ENCODE measurements around the gene CTBS. TPM values are rescaled to one million over a fixed set of nuclear protein-coding genes. Genes with fewer than 3 reads are reported as not detected.
A peak's percentile ranks its signal among the peaks of the same experiment; 100 is the strongest.

The CTBS gene
- total RNA-seq, 4 donors from 2014 or later: 12.2 to 23.5 (median 16.4) TPM

DNA sequence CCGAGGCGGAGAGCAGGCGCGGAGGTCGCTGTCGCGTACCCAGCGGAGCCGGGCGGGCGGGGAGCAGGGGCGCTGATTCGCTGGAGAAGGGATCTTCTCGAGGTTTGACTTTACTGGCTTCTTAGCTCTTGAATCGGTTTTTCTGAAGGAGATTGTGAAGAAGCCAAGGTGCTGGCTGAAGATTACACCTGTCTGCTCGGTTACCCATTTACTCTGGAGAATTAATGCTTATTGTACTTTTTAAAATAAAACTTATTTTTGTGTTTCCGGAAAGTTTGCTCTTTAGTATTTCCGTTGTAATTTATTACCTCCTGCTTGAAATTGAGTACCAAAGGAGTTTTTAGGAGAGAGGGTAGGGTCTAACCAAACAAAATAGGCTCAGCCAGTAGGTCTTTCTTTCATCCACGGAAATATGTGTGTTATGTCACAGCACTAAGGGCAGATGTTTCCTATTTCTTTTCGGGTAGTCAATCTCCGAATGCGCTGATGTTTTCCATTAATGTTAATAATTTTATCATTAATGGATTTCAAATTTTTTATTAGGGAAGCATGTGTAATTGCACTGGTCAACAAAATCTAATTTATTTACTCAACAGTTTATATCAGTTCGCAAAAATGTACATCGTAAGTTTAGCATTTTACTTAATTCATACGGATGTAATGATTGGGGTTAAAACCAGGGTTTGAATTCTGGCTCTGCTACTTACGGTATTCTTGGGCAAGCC lies 67.3 kb downstream of the CTBS start:
- no peak for ATAC-seq (ENCODE audit: low FRiP score)
- DNase-seq (ENCODE audit: low spot score): no peak
- TF ChIP-seq, protein P1, sequence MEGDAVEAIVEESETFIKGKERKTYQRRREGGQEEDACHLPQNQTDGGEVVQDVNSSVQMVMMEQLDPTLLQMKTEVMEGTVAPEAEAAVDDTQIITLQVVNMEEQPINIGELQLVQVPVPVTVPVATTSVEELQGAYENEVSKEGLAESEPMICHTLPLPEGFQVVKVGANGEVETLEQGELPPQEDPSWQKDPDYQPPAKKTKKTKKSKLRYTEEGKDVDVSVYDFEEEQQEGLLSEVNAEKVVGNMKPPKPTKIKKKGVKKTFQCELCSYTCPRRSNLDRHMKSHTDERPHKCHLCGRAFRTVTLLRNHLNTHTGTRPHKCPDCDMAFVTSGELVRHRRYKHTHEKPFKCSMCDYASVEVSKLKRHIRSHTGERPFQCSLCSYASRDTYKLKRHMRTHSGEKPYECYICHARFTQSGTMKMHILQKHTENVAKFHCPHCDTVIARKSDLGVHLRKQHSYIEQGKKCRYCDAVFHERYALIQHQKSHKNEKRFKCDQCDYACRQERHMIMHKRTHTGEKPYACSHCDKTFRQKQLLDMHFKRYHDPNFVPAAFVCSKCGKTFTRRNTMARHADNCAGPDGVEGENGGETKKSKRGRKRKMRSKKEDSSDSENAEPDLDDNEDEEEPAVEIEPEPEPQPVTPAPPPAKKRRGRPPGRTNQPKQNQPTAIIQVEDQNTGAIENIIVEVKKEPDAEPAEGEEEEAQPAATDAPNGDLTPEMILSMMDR (IDR thresholded peaks at IDR 0.05): no peak

DNA sequence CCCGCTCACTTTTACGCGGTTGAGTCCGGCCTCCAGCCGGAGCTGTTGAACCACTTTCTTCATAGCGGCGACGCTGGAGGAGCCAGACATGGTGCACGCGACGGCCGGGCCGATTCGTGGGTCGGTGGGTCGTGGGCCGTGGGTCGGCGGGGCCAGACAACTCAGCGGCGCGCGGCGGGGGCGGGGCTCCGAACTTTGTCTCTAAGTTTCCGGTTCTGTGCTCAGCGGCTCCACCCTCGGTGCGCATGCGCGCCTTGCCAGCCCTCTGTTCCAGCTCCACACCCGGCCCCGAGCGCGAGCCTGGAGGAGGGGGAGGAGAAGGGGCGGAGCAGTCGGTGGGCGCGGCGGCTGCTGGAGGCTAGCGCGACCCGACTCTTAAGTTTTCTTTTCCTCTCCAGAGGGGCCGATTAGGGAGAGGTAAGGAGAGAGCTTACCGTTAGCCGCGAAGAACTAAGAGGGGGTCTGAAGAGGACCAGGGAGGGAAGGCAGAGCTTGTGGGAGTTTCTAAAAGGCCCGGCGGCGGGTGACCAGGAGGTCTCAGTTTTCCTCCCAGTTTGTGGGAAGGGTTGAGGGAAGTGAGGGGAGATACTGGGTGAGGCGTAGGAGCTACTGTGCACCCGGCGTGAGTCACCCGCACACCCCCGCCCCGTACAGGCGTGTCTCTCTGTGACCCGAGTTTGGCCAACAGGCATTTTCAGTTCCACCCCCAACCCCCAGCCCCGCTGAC lies 68.1 kb downstream of the CTBS start, which contains the start of the genes GNG5 and SPATA1:
GNG5 (minus strand) TSS at position 580 of the 727 bp plus-strand sequence; CDS start at position 90, 490 bp downstream.
SPATA1 (plus strand) TSS at position 385 of the 727 bp plus-strand sequence. CDS start 9,974 bp downstream, outside the sequence.
- ATAC-seq (ENCODE audit: low FRiP score): peak; percentile 97

DNA sequence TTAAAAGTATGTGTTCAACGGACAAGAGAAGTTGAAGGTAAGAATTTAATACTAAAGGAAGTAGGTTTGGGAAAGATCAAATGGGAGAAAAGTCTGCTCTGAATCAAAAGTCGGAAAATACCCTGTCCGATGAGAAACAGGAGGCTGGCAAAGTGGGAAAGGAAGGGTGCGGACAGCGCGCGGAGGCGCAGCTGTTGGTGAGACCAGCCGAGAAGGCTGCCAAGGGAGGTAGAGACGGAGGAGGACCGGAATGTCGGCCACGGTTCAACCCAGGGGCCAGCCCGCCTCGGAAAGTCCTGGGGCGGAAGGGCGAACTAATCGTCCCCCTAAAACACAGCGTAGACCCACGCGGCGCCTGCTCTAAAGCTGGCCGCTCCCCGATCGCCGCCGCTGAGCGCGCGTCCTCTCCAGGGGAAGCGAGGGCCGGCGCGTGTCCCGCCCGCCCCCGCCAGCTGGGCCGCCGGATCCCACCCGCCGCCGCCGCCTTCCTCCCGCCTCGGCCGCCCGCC lies 68.7 kb downstream of the CTBS start:
- ATAC-seq (ENCODE audit: low FRiP score) (peak; percentile 74), DNase-seq (ENCODE audit: low spot score) (peak; percentile 27)
- TF ChIP-seq, protein P1 (IDR thresholded peaks at IDR 0.05): no peak

More for the DNA sequence above, 68.1 kb downstream of the CTBS start, which contains the start of the genes GNG5 and SPATA1:
- TF ChIP-seq, protein P1 (IDR thresholded peaks at IDR 0.05): no peak
- DNase-seq (ENCODE audit: low spot score): peak; percentile 95

DNA sequence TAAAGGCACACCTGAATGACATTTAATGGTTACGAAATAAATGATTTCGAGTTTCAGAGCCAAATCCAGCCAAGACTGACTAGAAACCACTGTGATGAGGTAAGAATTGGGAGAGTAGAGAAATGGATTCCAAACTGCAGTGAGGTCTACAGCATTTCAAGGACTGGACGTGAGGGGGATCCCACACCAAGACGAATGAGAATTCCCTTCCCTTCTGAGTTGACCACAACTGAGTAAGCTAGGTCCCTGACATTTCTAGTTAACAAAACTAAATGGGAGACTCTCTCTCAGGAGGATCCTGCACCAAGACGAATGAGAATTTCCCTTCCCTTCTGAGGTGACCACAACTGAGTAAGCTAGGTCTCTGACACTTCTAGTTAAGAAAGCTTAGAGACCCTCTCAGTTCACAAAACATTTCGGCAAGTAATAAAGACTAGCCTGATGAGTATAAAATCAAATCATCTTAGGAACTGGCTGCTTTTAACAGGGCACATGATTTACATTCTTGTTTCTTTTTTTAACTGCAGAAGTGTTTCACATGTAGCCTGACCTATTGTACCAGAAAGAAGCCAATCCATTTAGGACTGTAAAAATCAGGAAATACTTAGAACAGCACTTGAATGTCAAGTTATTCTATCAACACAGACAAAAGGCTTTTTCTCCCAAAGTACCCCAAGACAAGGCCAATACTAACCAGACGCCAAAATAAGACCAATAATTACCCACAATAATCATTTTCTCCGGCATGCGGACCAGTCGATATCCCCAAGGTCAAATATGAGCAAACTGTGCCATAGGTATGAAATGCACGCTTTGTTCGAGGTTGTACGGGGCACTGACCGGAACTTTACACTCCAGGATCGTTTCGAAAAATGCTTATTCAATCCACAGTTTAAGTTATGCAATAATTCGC lies 69.4 kb downstream of the CTBS start:
- DNase-seq (ENCODE audit: low spot score) (no peak), ATAC-seq (ENCODE audit: low FRiP score) (no peak)
- TF ChIP-seq, protein P1 (IDR thresholded peaks at IDR 0.05): no peak

DNA sequence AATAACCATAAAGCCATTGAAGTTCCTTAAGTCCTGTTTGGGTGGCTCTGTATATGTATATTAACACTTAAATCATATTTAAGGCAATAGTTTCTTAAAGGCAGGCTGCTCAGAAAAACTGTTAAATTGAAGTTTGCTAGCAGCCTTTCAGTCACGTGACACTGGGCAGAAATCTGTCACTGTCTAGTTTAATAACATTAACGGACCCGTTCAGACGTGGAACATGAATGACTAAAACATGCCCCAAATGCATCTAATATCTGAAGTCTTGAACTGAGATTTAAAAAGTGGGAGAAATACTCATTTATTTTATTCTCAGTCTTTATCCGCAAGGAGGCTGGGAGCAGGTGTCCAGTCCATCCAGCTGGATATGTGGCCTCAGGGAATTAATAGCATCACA lies 71.3 kb downstream of the CTBS start:
- DNase-seq (ENCODE audit: low spot score) (no peak), ATAC-seq (ENCODE audit: low FRiP score) (no peak)
- TF ChIP-seq, protein P1 (IDR thresholded peaks at IDR 0.05): no peak

Other genes with a start within 250 kb of the CTBS start
- gene DNASE2B, start 176.0 kb downstream of the CTBS start, total RNA-seq: 1 to 10 TPM in 2 of 4 donors, not detected in 2; 1.3 to 9.7 TPM
- gene RPF1, start 95.2 kb downstream of the CTBS start, total RNA-seq: 10 to 100 TPM; 24.9 to 45.6 (median 30.7) TPM
- gene SPATA1, start 68.1 kb downstream of the CTBS start, total RNA-seq: 1 to 10 TPM in 3 of 4 donors, under 1 TPM in 1; 0.31 to 7.9 (median 3.1) TPM
- gene GNG5, start 67.9 kb downstream of the CTBS start, total RNA-seq: 10 to 100 TPM; 58.3 to 89.2 (median 74.3) TPM
- gene SSX2IP, start 116.0 kb upstream of the CTBS start, total RNA-seq: 1 to 10 TPM; 1.9 to 8.0 (median 3.9) TPM